ENCODE results near the gene TMPRSS2. TPM values are rescaled to one million over a fixed set of nuclear protein-coding genes. Genes with fewer than 3 reads are reported as not detected.

The TMPRSS2 gene
- total and polyA plus RNA-seq, 9 of the 15 experiments (the other 6 are each of a cell fraction or from before 2014, with no cell fraction given): 0.20 TPM; not detected in 8

- Histone ChIP-seq H3K27me3 (ENCODE audit: control insufficient read depth in 2 of 2, insufficient read depth in 2 of 2, low read length in 2 of 2) (peaks cover 0 to 10% of the 10 kb centered on the region in 2 experiments; a peak in 2 of 5 replicates), H3K4me2 (ENCODE audit: insufficient read depth, low read length) (no peak overlapping the region), H3K36me3 (ENCODE audit: control insufficient read depth, insufficient read depth, low read length) (no peaks in the 10 kb centered on the region), H3K4me3 (no peak overlapping the region), H3K9me3 (replicated peaks; ENCODE audit: control insufficient read depth, insufficient read depth, low read depth, low read length) (no peaks in the 10 kb centered on the region), H3K27ac (ENCODE audit: extremely low read depth, low read depth, low read length) (no peak overlapping the region), H3K79me2 (ENCODE audit: control insufficient read depth, insufficient read depth, low read length) (no peaks in the 10 kb centered on the region), H3K4me1 (replicated peaks in 1 of 2; ENCODE audit: control insufficient read depth in 2 of 2, insufficient read depth in 2 of 2, low read length in 2 of 2) (no peaks in the 10 kb centered on the region), H3K9ac (ENCODE audit: insufficient read depth in 1 of 2, low read depth in 2 of 2, low read length in 2 of 2) (no peak overlapping the region), H2AFZ (ENCODE audit: low read depth, low read length) (no peak overlapping the region), H3K9me1 (ENCODE audit: control insufficient read depth, insufficient read depth, low read length) (no peaks in the 10 kb centered on the region), H4K20me1 (replicated peaks; ENCODE audit: control insufficient read depth, insufficient read depth, low read length) (no peaks in the 10 kb centered on the region)
- 0% methylated on average over 7 of the region's 7 CpGs for WGBS (ENCODE audit: insufficient coverage, low coverage, missing lambda C conversion rate)
- in situ Hi-C loops (cut with MboI) (no loop called here), intact Hi-C loops (cut with micrococcal nuclease) (no loop called here)
- no peak for TF ChIP-seq PPARD (CRISPR knock-in tag; IDR thresholded peaks at IDR 0.05)
- no peak for TF ChIP-seq KAT7 (CRISPR knock-in tag; IDR thresholded peaks at IDR 0.05; ENCODE audit: borderline replicate concordance)
- no peak for TF ChIP-seq ZNF12 (CRISPR knock-in tag; IDR thresholded peaks at IDR 0.05)
- no peak for TF ChIP-seq ZNF134 (CRISPR knock-in tag; conservative IDR thresholded peaks at IDR 0.05)
- TF ChIP-seq ZNF561 (CRISPR knock-in tag; conservative IDR thresholded peaks at IDR 0.05): no peak
- TF ChIP-seq KDM5B (IDR thresholded peaks at IDR 0.05; ENCODE audit: insufficient replicate concordance, low read depth, low read length): no peak
- no peak for TF ChIP-seq STAT5A (IDR thresholded peaks at IDR 0.05; ENCODE audit: borderline replicate concordance, low read length)
- no peak for TF ChIP-seq TCF7L2 (IDR thresholded peaks at IDR 0.05; ENCODE audit: low read depth, low read length)
- TF ChIP-seq HDAC6 (IDR thresholded peaks at IDR 0.05; ENCODE audit: low read depth, low read length): no peak
- TF ChIP-seq ATF1 (CRISPR knock-in tag; IDR thresholded peaks at IDR 0.05): no peak
- TF ChIP-seq ATF1 (tag; IDR thresholded peaks at IDR 0.05): no peak
- TF ChIP-seq MEF2A (IDR thresholded peaks at IDR 0.05; ENCODE audit: control insufficient read depth, low read depth, low read length): no peak
- CTCF ChIA-PET (ENCODE audit: low intra/inter-chr PET ratio): no interaction called here
- BruUV-seq (replicated peaks): no TSS peak
- FAIRE-seq: no peak
- POLR2A ChIA-PET: no interaction called here
- DNase-seq (ENCODE audit: extremely low read depth in 1 of 4, low spot score in 3 of 4): no peak
- no peak for ATAC-seq
These were observed 62.5 kb downstream of the TMPRSS2 start for GRCh38 chr21:41445465-41445862.
